Subcutaneous abdominal adipose tissue (tissue), 5 donors: ENCODE data around the gene PPFIBP2.

Source experiments
- H3K27ac ChIP-seq: one replicate; pipeline ENCODE4 v1.7.0; 2013; ENCODE audit warnings: low read depth, mild to moderate bottlenecking, inconsistent platforms, low read length, moderate library complexity
- H3K27me3 ChIP-seq, 5 donors: one replicate each; pipeline ENCODE4 v1.7.0; 2013; ENCODE audit warnings: low read length in 5 of 5, inconsistent platforms in 1 of 5; ENCODE audit not compliant: control insufficient read depth in 5 of 5, insufficient read depth in 4 of 5
- H3K36me3 ChIP-seq, 5 donors: one replicate each; pipeline ENCODE4 v1.7.0; 2013; ENCODE audit warnings: low read length in 5 of 5; ENCODE audit not compliant: control insufficient read depth in 5 of 5, insufficient read depth in 5 of 5
- H3K4me1 ChIP-seq, 5 donors: one replicate each; pipeline ENCODE4 v1.7.0; 2013; ENCODE audit warnings: low read length in 5 of 5, mild to moderate bottlenecking in 3 of 5, moderate library complexity in 1 of 5; ENCODE audit not compliant: control insufficient read depth in 5 of 5, insufficient read depth in 5 of 5
- H3K4me3 ChIP-seq, 5 donors: one replicate each; pipeline ENCODE4 v1.7.0; 2013; ENCODE audit warnings: low read length in 5 of 5, low read depth in 1 of 5
- H3K9ac ChIP-seq, 5 donors: one replicate each; pipeline ENCODE4 v1.7.0; 2013; ENCODE audit warnings: low read length in 5 of 5, mild to moderate bottlenecking in 4 of 5, moderate library complexity in 3 of 5
- H3K9me3 ChIP-seq, 5 donors: one replicate each; pipeline ENCODE4 v1.7.0; 2013; ENCODE audit warnings: low read length in 5 of 5; ENCODE audit not compliant: control insufficient read depth in 5 of 5
- donor health status: healthy.
- donor health status: healthy.
- donor health status: healthy.
- donor health status: healthy.
- donor health status: healthy.

Gene PPFIBP2

GRCh38 chr11:7545611-7546010, 31.8 kb downstream of the PPFIBP2 start:
- no peak overlapping the region for H3K4me3 ChIP-seq
- H3K4me1 ChIP-seq = peaks cover 0 to 11% (median 5%) of the 10 kb centered on the region in 5 donors
- H3K27me3 ChIP-seq = no peaks in the 10 kb centered on the region

GRCh38 chr11:7546324-7546791, 32.6 kb downstream of the PPFIBP2 start:
- Histone ChIP-seq H3K4me3 (no peak overlapping the region), H3K9me3 (no peaks in the 10 kb centered on the region), H3K4me1 (peaks cover 0 to 15% (median 7%) of the 10 kb centered on the region in 5 donors), H3K27ac (no peak overlapping the region), H3K27me3 (no peaks in the 10 kb centered on the region), H3K9ac (no peak overlapping the region), H3K36me3 (peaks cover 0 to 5% (median 0%) of the 10 kb centered on the region in 5 donors)

More at GRCh38 chr11:7545611-7546010, 31.8 kb downstream of the PPFIBP2 start:
- Histone ChIP-seq H3K9ac (no peak overlapping the region), H3K27ac (no peak overlapping the region), H3K36me3 (peaks cover 0 to 5% (median 0%) of the 10 kb centered on the region in 5 donors), H3K9me3 (no peaks in the 10 kb centered on the region)

DNA sequence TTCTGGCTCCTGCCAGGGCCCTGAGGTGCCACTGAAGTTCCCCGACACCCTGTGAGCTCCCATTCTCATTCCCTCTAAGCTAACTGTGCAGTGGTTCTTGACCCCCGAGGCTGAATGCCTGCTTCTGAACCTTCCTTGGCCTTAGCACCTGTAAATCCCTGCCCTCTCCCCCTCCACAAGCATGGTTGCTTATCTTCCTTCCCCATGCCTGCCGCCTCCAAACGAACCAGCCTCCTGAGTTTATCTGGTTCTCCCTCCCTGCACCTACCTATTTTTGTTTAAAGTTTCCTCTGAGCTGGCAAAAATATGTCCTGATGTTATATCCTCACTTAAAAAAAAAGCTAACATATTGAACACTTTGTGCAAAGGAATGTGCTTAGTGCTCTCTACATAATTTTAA, 33.9 kb downstream of the PPFIBP2 start:
- Histone ChIP-seq H3K4me3 (no peak overlapping the region), H3K9me3 (no peaks in the 10 kb centered on the region), H3K27ac (no peak overlapping the region), H3K9ac (no peak overlapping the region), H3K27me3 (no peaks in the 10 kb centered on the region), H3K36me3 (peaks cover 0 to 9% (median 1%) of the 10 kb centered on the region in 5 donors), H3K4me1 (peaks cover 0 to 21% (median 10%) of the 10 kb centered on the region in 5 donors)

- H3K4me3 ChIP-seq = no peak overlapping the region
- H3K36me3 ChIP-seq = peaks cover 0 to 10% (median 3%) of the 10 kb centered on the region in 5 donors
- no peak overlapping the region for H3K27ac ChIP-seq
- no peaks in the 10 kb centered on the region for H3K27me3 ChIP-seq
- peaks cover 0 to 11% (median 3%) of the 10 kb centered on the region in 5 donors for H3K4me1 ChIP-seq
- H3K9me3 ChIP-seq = no peaks in the 10 kb centered on the region
- H3K9ac ChIP-seq = no peak overlapping the region
These were observed 35.0 kb downstream of the PPFIBP2 start for GRCh38 chr11:7548659-7549274.

DNA sequence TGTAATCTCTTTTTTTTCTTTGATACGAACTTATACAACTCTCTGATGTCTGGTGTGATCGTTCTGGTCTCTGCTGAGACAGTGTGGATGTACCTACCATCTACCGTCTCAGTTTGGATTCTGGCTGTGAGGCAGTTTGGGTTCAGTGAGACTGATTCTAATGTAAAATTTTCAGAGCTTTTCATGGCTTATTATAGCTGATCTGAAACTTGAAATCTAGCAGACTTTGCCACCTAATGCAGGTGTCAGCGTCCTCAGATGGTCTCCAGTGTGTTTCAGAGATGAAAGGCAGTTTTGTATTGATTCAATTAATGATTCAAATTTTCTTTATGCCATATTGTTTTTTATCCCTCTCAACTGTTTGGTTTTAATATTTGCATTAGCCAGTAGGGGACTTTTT, 35.9 kb downstream of the PPFIBP2 start:
- no peak overlapping the region for H3K9ac ChIP-seq

GRCh38 chr11:7551571-7551970, 37.8 kb downstream of the PPFIBP2 start:
- H3K9me3 ChIP-seq = no peaks in the 10 kb centered on the region
- H3K9ac ChIP-seq = peak overlapping the region in 1 of 5 donors; percentile 25
- peaks cover 0 to 10% (median under 1%) of the 10 kb centered on the region in 5 donors for H3K36me3 ChIP-seq
- H3K4me1 ChIP-seq = peaks cover 0 to 19% (median 16%) of the 10 kb centered on the region in 5 donors
- no peak overlapping the region for H3K4me3 ChIP-seq
- H3K27me3 ChIP-seq = no peaks in the 10 kb centered on the region
- peak overlapping the region; percentile 64 for H3K27ac ChIP-seq

More for the DNA sequence above, 35.9 kb downstream of the PPFIBP2 start:
- H3K36me3 ChIP-seq = peaks cover 0 to 10% (median 3%) of the 10 kb centered on the region in 5 donors
- no peak overlapping the region for H3K4me3 ChIP-seq
- H3K9me3 ChIP-seq = no peaks in the 10 kb centered on the region
- peaks cover 0 to 10% (median 8%) of the 10 kb centered on the region in 5 donors for H3K4me1 ChIP-seq
- H3K27ac ChIP-seq = no peak overlapping the region
- no peaks in the 10 kb centered on the region for H3K27me3 ChIP-seq

DNA sequence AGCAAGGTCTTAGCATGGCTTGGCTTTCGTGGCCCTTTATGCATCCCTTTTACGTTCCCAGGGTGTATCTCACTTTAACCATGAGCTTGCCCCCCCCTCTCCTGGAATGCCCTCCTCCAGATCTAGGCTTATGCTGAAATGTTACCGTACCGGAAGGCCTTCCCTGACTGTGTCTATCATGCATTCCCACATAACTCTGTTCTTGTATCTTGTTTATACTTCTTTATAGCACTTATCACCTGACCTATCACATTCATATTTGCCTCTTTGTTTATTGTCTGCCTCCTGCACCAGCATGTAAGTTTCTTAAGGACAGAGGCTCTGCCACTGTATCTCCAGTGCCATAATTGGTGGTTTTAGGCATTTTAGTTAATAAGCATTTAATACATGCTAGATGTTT, 38.9 kb downstream of the PPFIBP2 start:
- no peak overlapping the region for H3K4me3 ChIP-seq
- no peak overlapping the region for H3K9ac ChIP-seq
- H3K9me3 ChIP-seq = no peaks in the 10 kb centered on the region
- H3K4me1 ChIP-seq = peaks cover 0 to 19% (median 16%) of the 10 kb centered on the region in 5 donors
- H3K36me3 ChIP-seq = peaks cover 0 to 10% (median 0%) of the 10 kb centered on the region in 5 donors
- H3K27ac ChIP-seq = no peak overlapping the region
- H3K27me3 ChIP-seq = no peaks in the 10 kb centered on the region

DNA sequence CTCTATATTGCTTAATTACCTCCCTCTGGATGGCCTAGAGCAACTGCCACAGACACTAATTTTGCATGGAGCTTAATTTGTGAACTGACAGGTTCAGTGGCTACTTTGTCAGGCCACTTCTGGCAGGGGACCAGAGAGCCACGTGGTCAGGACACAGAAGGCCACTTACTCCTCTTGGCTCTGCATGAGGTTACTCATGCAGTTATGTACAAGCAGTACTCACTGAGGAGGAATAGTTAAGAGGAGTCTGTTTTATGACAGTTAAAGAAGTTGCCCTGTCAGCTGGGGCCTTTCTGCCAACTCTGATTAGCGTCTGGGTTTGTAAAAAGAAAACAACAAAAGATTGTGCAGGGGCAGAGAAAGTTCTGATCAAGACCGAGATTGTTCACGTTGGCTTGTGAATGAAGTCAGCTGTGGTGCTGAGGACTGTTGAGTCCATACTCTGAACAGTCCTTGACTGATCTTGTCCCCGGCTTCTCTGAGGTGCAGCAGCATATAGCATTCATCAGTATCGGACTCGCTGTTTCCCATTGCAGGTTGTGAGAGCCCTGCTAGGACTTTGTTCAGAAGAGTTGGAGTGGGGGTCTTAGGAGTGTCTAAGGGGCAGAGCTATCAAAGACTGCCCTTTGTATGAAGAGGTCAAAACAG, 41.4 kb downstream of the PPFIBP2 start:
- H3K27ac ChIP-seq = peak overlapping the region; percentile 15
- H3K9ac ChIP-seq = no peak overlapping the region
- no peak overlapping the region for H3K4me3 ChIP-seq
- no peaks in the 10 kb centered on the region for H3K9me3 ChIP-seq
- H3K4me1 ChIP-seq = peaks cover 0 to 29% (median 24%) of the 10 kb centered on the region in 5 donors
- H3K27me3 ChIP-seq = no peaks in the 10 kb centered on the region
- peaks cover 0 to 6% (median 0%) of the 10 kb centered on the region in 5 donors for H3K36me3 ChIP-seq

- no peaks in the 10 kb centered on the region for H3K27me3 ChIP-seq
- H3K36me3 ChIP-seq = no peaks in the 10 kb centered on the region
- H3K4me1 ChIP-seq = peaks cover 0 to 32% (median 16%) of the 10 kb centered on the region in 5 donors
- no peaks in the 10 kb centered on the region for H3K9me3 ChIP-seq
- H3K9ac ChIP-seq = no peak overlapping the region
- no peak overlapping the region for H3K27ac ChIP-seq
- H3K4me3 ChIP-seq = no peak overlapping the region
These were observed 44.2 kb downstream of the PPFIBP2 start for GRCh38 chr11:7558046-7558445.
